Measurements from ENCODE around the gene NOTO.
A peak's percentile ranks its signal among the peaks of the same experiment; 100 is the strongest.

GRCh38 chr2:73212448-73213176 lies 10.2 kb downstream of the NOTO start:
- TF ChIP-seq CTCF (IDR thresholded peaks at IDR 0.05) (peak; percentile 85 to 94 (median 88)), POLR2A (IDR thresholded peaks at IDR 0.05) (no peak), EP300 (IDR thresholded peaks at IDR 0.05) (peak in 1 of 2 donors; percentile 41)
